Measurements from ENCODE around the gene HSD3B7. TPM values are rescaled to one million over a fixed set of nuclear protein-coding genes. Genes with fewer than 3 reads are reported as not detected.

HSD3B7 gene
- total and polyA plus RNA-seq, 2 of the 4 experiments (the other 2 are of a cell fraction), result 8.5 to 11.3 TPM

GRCh38 chr16:30997725-30998711, 13.0 kb downstream of the HSD3B7 start:
- Histone ChIP-seq H3K9me3 (ENCODE audit: control insufficient read depth, insufficient read depth, low read length) (no peaks in the 10 kb centered on the region), H4K20me1 (ENCODE audit: insufficient read depth, low read length) (no peaks in the 10 kb centered on the region), H3K4me2 (ENCODE audit: low read depth, low read length) (peak overlapping the region; percentile 83), H2AFZ (replicated peaks; ENCODE audit: low read length, poor library complexity) (peak overlapping the region; percentile 91), H3K4me1 (ENCODE audit: control insufficient read depth, insufficient read depth, low read length) (peaks cover 27% of the 10 kb centered on the region), H2BK15ac (ENCODE audit: low read depth, low read length) (peak overlapping the region; percentile 91), H3K14ac (replicated peaks; ENCODE audit: low read depth, low read length) (peak overlapping the region; percentile 97), H3K56ac (ENCODE audit: extremely low read depth, insufficient read depth, low read length) (peak overlapping the region; percentile 86), H2BK5ac (ENCODE audit: low read depth, low read length, poor library complexity, severe bottlenecking) (peak overlapping the region; percentile 95), H3K36me3 (ENCODE audit: control insufficient read depth, insufficient read depth, low read length) (peaks cover 1% of the 10 kb centered on the region; the same call in 1 of the 2 replicates), H4K91ac (ENCODE audit: insufficient read depth, low read depth, low read length) (peak overlapping the region; percentile 95), H2AK5ac (ENCODE audit: low read depth, low read length) (peak overlapping the region; percentile 98), H4K8ac (ENCODE audit: low read depth in 2 of 2, low read length in 2 of 2) (peak overlapping the region; percentile 94 to 96), H3K27ac (ENCODE audit: insufficient read depth, low read length) (peak overlapping the region; percentile 69), H4K5ac (ENCODE audit: low read depth, low read length) (peak overlapping the region; percentile 72), H3K23ac (ENCODE audit: low read depth, low read length) (peak overlapping the region; percentile 92), H2AK9ac (replicated peaks; ENCODE audit: low read depth, low read length, poor library complexity) (peak overlapping the region; percentile 92), H2BK20ac (ENCODE audit: low read depth, low read length) (peak overlapping the region; percentile 95), H2BK120ac (ENCODE audit: low read depth, low read length) (peak overlapping the region; percentile 89), H3K27me3 (ENCODE audit: control insufficient read depth, insufficient read depth, low read length) (no peaks in the 10 kb centered on the region), H3K79me1 (ENCODE audit: low read depth in 1 of 2, low read length in 2 of 2) (peaks cover 0 to 18% of the 10 kb centered on the region in 2 experiments; a peak in 1 of 4 replicates), H3K9me1 (ENCODE audit: insufficient read depth, low read length) (peaks cover 18% of the 10 kb centered on the region), H3K4me3 (ENCODE audit: insufficient read depth, low read depth, low read length) (peak overlapping the region; percentile 43; the same call in 1 of the 2 replicates), H3K9ac (ENCODE audit: low read depth, low read length) (peak overlapping the region; percentile 57), H3K4ac (ENCODE audit: low read depth, low read length) (peak overlapping the region; percentile 97), H3K18ac (ENCODE audit: low read depth, low read length) (peak overlapping the region; percentile 70)
- 42% methylated on average over 6 of the region's 21 CpGs; no CpG with 5 or more reads in 1 of the 2 experiments for WGBS, 2 experiments (ENCODE audit: extremely low coverage in 2 of 2, insufficient read length in 1 of 2)
- peak; percentile 84 for DNase-seq
- CTCF ChIA-PET, result interaction anchor here (0.5 to 0.9 kb wide), 4 partner anchors 13 to 457 kb away, joined by 3 to 4 read pairs (median 4); partner anchors contain the start of gene HSD3B7
- no TSS peak for BruUV-seq (replicated peaks)
- ATAC-seq (ENCODE audit: low read depth), result peak; percentile 79
- intact Hi-C loops (cut with micrococcal nuclease) (loop anchor here (2.0 to 5.0 kb wide), 2 partner anchors 35 to 74 kb away; partner anchors contain the start of genes STX4, ZNF646 and ZNF668), dilution Hi-C loops (cut with HindIII; ENCODE audit: low sequenced_read_pairs, unreplicated experiment) (no loop called here), in situ Hi-C loops (cut with MboI; ENCODE audit: low sequenced_read_pairs) (loop anchor here (10.0 to 25.0 kb wide), 2 partner anchors 447 to 714 kb away; partner anchors contain the start of gene ZNF843)
- POLR2A ChIA-PET (ENCODE audit: unreplicated experiment), result interaction anchor here (0.6 to 1.0 kb wide), 4 partner anchors 9 to 474 kb away, joined by 3 to 6 read pairs (median 4); partner anchors contain the start of gene TGFB1I1
- TF ChIP-seq NFE2L2 (IDR thresholded peaks at IDR 0.05; ENCODE audit: low read depth, low read length) (no peak), FOS (IDR thresholded peaks at IDR 0.05; ENCODE audit: low read depth, low read length) (peak; percentile 70; the same call in 1 of the 2 replicates), MAZ (IDR thresholded peaks at IDR 0.05; ENCODE audit: borderline replicate concordance, low read depth, low read length) (peak; percentile 48; the same call in 1 of the 2 replicates), MXI1 (IDR thresholded peaks at IDR 0.05; ENCODE audit: borderline replicate concordance, low read depth, low read length) (no peak), RFX5 (IDR thresholded peaks at IDR 0.05; ENCODE audit: low read depth, low read length) (no peak), USF2 (IDR thresholded peaks at IDR 0.05; ENCODE audit: low read depth, low read length) (0 out of 2 replicates have a peak, but pooled peaks have one; percentile 2), CEBPB (IDR thresholded peaks at IDR 0.05; ENCODE audit: low read depth, low read length) (no peak), RCOR1 (IDR thresholded peaks at IDR 0.05; ENCODE audit: insufficient replicate concordance, low read length) (no peak), POLR2A (IDR thresholded peaks at IDR 0.05; ENCODE audit: low read depth, low read length) (peak; percentile 52; the same call in 1 of the 2 replicates)
